T-helper 9 cell (primary cell): ENCODE data around the gene ARHGDIA.

Experiments used
- DNase-seq: peaks from one replicate; pipeline ENCODE4 v3.0.0-alpha.2; 2020

Gene ARHGDIA

DNA sequence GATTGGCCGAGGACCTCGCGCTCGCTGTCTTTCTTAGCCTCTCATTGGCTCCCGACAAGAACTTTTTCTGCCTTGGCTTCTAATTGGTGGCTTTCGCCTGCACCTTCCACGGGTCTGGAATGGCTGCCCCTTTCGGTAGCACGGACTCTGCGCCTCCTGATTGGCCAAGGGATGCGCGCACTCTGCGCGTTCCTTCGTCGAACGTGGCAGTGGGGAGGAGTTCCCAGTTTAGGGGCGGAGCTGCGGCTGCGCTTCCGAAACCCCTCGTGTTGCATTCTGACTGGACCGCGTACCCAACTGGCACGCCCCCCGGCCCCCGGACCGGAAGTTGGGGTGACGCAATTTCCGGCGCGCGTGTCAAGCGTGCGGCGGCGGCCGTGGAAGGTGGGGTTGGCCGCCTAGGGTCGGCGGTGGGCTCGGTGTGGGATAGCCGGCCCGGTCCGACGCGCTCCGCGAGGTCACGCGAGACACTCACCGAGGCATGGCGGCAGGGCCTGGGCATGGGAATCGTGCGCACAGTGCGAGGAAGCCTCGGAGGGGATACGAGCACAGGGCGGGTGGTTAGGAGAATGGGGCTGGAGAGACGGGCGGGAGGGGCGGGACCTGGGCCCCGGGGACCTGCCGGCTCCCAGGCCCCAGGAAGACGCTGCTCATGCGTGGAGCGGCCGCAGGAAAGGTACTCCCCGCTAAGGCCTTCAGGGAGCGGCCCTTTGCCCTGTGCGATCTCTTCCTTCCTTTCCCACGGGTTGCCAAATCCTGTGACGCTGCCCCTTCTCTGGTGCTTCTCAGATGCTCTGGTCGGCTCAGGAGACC, 10.2 kb downstream of the ARHGDIA start:
- peak; percentile 99 for DNase-seq

DNA sequence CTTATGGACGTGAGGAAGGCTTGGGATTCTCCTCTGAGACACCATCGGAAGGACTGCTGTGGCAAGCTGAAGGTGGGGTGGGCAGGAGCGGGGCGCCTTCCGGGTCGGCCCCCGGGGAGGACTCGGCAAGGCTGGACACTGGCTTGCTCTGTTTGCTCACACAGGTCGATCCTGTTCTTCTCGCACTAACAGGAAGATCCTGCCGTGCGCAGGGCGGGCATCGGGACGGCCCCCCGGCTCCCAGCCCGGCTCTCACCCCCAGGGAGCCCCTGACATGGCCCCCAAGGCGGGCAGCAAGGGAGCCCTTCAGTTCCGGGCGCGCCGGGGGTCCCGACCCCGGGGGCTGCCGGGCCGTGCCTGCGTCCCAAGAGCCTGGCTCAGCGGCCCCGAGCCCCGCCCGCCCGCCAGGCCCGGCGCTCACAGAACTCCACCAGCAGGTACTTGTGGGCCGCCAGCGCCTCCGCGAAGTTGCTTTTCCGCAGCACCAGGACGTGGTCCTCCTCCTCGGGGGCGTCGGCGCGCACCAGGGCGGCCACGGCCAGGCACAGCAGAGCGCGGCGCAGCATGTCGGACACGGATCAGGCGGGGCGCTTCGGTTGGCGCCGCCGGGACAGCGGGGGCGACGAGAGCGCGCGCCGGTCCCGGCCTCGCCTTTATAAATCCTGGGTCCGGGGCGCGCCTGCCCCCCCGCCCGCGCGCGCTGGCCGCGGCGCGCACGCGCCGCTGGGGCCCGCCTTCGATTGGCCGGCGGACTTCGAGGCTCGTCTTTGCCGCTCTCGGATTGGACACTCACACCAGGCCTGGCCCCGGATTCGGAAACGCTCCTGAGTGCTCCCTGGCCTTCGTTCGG, 11.0 kb downstream of the ARHGDIA start, which contains the start of gene P4HB:
TSS of gene P4HB (minus strand) at position 630 of the 850 bp plus-strand sequence. CDS start at position 566, 64 bp downstream.
- peak; percentile 96 for DNase-seq

- no peak for DNase-seq
These were observed 11.9 kb downstream of the ARHGDIA start for GRCh38 chr17:81858967-81859905.

- no peak for DNase-seq
These were observed 12.8 kb downstream of the ARHGDIA start for GRCh38 chr17:81858170-81858966.

DNA sequence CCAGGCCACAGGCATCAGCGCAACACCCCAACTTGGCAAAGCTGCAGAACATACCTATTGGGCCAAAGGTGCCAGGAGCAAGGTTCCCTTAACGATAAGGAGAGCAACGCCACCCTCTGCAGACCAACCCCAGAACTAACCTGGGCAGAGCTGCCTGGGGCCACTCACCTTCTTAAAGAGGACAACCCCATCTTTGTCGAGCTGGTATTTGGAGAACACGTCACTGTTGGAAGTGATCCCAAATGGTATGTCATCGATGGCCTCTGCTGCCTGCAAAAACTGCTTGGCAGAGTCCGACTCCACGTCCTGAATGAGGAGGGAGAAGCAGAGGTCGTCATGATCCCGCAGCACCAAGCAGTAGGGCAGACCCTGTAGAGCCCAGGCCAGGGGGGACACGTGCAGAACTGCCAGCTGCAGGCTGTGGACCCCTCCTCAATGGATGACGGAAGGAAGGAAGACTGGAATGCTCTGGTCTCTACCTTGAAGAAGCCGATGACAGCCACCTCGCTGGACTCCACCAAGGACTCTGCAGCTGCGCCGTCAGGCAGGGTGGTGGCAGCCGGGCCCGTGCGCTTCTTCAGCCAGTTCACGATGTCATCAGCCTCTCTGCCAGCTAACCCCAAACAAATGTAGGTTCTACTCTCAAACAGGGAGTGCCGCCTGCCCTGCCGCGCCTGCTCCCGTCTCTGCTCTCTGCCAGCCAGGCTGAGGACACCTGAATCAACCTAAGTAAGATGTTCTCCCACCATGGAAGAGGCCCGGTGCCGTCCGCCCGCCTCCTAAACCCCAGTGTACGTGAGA, 16.0 kb downstream of the ARHGDIA start:
- no peak for DNase-seq

DNA sequence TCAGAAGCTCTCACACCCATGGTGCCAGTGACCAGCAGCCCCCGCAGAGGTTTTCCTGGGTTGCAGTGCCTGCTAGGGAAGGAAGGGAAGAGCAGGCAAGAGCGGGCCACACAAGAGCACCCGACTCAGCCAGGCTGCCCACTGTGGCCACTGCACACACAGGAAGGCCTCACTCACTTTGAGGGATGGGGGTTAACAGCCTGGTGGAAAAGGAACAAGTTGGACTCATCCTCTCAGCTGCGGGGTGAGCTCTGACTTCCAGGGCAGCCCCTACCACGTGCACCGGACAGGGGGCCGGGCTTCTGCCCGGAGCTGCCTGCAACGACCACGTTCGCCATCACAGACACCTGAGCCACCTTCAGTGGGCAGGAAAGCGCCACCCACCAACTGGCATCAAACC, 18.9 kb downstream of the ARHGDIA start:
- no peak for DNase-seq

GRCh38 chr17:81851423-81851822, 19.7 kb downstream of the ARHGDIA start:
- no peak for DNase-seq

DNA sequence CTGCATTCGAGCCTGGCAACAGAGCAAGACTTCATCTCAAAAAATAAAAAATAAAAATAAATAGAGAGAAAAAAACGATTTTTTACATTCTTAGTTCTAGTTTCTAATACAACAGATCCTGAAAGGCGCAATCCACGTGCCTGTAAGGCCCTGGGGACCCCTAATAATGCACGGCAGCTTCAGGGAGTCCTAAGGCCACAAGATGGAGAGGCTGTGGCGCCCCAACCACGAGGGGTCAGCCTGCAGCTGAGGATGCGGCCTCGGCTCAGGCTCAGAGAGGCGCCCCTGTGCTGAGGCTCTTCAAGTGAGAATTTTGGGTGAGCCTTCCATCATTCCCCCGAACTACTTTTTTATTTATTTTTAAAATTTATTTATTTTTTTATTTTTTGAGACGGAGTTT, 21.7 kb downstream of the ARHGDIA start:
- DNase-seq = no peak

GRCh38 chr17:81846743-81847689, 24.1 kb downstream of the ARHGDIA start:
- no peak for DNase-seq

GRCh38 chr17:81845881-81846742, 25.0 kb downstream of the ARHGDIA start:
- no peak for DNase-seq

GRCh38 chr17:81845361-81845760, 25.8 kb downstream of the ARHGDIA start:
- DNase-seq = no peak

GRCh38 chr17:81844887-81845286, 26.2 kb downstream of the ARHGDIA start:
- no peak for DNase-seq

- DNase-seq = no peak
These were observed 26.7 kb downstream of the ARHGDIA start for GRCh38 chr17:81844327-81844851.

- DNase-seq = no peak
These were observed 27.3 kb downstream of the ARHGDIA start for GRCh38 chr17:81843713-81844326.

DNA sequence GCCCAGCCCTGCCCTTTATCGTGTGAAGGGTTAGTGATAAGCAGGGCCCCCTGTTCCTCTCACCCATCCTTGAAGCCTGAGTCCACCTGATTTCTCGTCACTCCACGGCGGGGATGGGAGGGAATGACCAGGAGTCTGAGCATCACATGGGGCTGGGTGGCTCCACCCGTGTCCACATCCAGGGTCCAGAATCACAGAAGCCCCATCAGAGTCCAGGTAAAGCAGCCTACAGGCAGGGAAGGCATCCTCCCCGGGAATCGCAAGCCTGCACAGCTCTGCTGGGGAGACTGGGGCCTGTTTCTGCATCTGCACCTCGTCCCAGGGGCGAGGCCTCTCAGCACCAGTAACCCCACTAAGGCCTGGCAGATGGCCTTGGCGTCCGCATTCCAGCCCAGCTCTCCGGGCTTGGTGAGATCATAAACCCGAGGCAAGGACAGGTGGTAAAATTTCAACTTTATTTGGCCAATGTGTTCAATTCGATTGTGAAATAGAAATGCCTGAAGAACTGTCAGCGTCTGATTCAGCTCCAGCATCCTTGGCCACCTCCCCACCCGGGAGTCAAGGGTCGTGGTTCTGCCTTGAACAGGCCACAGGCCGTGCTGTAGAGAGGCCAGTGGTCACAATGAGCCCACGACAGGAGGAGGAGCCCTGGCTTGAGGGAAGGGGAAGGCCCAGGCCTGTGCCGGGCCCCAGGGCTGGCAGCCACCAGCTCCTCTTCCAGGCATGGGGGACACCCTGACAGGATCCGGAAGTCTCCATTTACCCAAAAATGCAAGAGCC, 28.2 kb downstream of the ARHGDIA start:
- no peak for DNase-seq

DNA sequence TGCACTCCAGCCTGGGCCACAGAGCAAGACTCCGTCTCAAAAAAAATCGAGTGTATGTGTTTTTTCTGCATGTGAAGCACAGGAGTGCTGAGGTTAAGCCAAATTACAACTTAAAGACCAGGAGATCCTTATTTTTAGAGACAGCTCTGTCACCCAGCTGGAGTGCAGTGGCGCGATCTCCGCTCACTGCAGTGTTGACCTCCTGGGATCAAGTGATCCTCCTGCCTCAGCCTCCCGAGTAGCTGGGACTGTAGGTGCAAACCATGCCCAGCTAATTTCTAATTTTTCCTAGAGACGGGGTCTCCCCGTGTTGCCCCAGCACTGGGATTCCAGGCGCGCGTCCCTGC, 28.8 kb downstream of the ARHGDIA start:
- no peak for DNase-seq

DNA sequence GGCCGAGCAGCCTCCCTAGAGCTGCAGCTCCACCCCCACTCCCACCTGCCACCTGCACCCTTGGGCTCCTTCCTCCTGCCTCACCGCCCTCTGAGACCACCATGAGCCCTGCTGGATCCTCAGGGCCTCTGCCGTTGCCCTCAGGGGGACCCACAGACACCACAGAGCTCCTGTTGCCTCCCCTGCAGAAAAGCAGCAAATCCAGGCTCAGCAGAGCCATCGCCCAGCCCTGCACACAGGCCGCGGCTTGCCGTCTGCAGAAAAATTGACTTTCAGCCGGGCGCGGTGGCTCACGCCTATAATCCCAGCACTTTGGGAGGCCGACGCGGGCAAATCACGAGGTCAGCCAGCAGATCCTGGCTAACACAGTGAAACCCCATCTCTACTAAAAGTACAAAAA, 29.3 kb downstream of the ARHGDIA start:
- no peak for DNase-seq
